SK-N-SH treated with all-trans-retinoic acid at 6 μM for 48 hours (cell line): ENCODE measurements around the gene EGFLAM.
A peak's percentile ranks its signal among the peaks of the same experiment; 100 is the strongest.

ENCODE experiments used
- ATAC-seq: fragments of 200-7000 bp; cut with Tn5 transposase; 3 replicates; pipeline ENCODE4 v1.9.1; 2020; ENCODE audit warnings: mild to moderate bottlenecking, moderate library complexity
- BACH2 ChIP-seq: fragments of 250-450 bp; sonication (Bioruptor Pico); IDR thresholded peaks from 2 replicates; pipeline ENCODE4 v1.9.0; 2021; ENCODE audit warnings: mild to moderate bottlenecking, borderline replicate concordance
- CREB5 ChIP-seq: fragments of 250-450 bp; sonication (Bioruptor Pico); IDR thresholded peaks from 2 replicates; pipeline ENCODE4 v1.5.1; 2020; ENCODE audit warnings: low read depth, mild to moderate bottlenecking, moderate library complexity
- CSDC2 ChIP-seq: fragments of 250-450 bp; sonication (Bioruptor Pico); IDR thresholded peaks from 2 replicates; pipeline ENCODE4 v1.5.0; 2020; ENCODE audit warnings: mild to moderate bottlenecking, moderate library complexity
- ESRRG ChIP-seq: fragments of 250-450 bp; sonication (Bioruptor Pico); IDR thresholded peaks from 2 replicates; pipeline ENCODE4 v1.6.1; 2021; ENCODE audit warnings: mild to moderate bottlenecking
- ISL1 ChIP-seq: fragments of 250-450 bp; sonication (Bioruptor Pico); IDR thresholded peaks from 2 replicates; pipeline ENCODE4 v2.1.2; 2022; ENCODE audit warnings: mild to moderate bottlenecking, moderate library complexity
- OSR1 ChIP-seq: fragments of 250-450 bp; sonication (Bioruptor Pico); IDR thresholded peaks from 2 replicates; pipeline ENCODE4 v1.8.0; 2022; ENCODE audit warnings: moderate library complexity, mild to moderate bottlenecking, inconsistent platforms
- PPARA ChIP-seq: fragments of 250-450 bp; sonication (Bioruptor Pico); IDR thresholded peaks from 2 replicates; pipeline ENCODE4 v1.5.0; 2020; ENCODE audit warnings: mild to moderate bottlenecking, borderline replicate concordance
- RARB ChIP-seq: fragments of 250-450 bp; sonication (Bioruptor Pico); IDR thresholded peaks from 2 replicates; pipeline ENCODE4 v1.8.0; 2021; ENCODE audit warnings: mild to moderate bottlenecking, moderate library complexity
- TCF4 ChIP-seq: fragments of 250-450 bp; sonication (Bioruptor Pico); IDR thresholded peaks from 2 replicates; pipeline ENCODE4 v1.8.0; 2021; ENCODE audit warnings: mild to moderate bottlenecking, moderate library complexity, borderline replicate concordance
- TOX ChIP-seq: fragments of 250-450 bp; sonication (Bioruptor Pico); IDR thresholded peaks from 2 replicates; pipeline ENCODE4 v1.8.0; 2021; ENCODE audit warnings: mild to moderate bottlenecking, moderate library complexity, borderline replicate concordance
- TSHZ2 ChIP-seq: fragments of 250-450 bp; sonication (Bioruptor Pico); IDR thresholded peaks from 2 replicates; pipeline ENCODE4 v1.5.0; 2020; ENCODE audit warnings: mild to moderate bottlenecking, moderate library complexity
- ZC3H10 ChIP-seq: fragments of 250-450 bp; sonication (Bioruptor Pico); IDR thresholded peaks from 2 replicates; pipeline ENCODE4 v1.5.1; 2021; ENCODE audit warnings: mild to moderate bottlenecking, moderate library complexity
- ZFP3 ChIP-seq: fragments of 250-450 bp; sonication (Bioruptor Pico); IDR thresholded peaks from 2 replicates; pipeline ENCODE4 v1.5.0; 2020; ENCODE audit warnings: mild to moderate bottlenecking, moderate library complexity
- ZFP30 ChIP-seq: fragments of 450-650 bp; formaldehyde crosslinking; IDR thresholded peaks from 2 replicates; pipeline ENCODE4 v1.5.0; 2022; ENCODE audit warnings: mild to moderate bottlenecking, moderate library complexity
- ZNF565 ChIP-seq: fragments of 450-650 bp; formaldehyde crosslinking; conservative IDR thresholded peaks from 2 replicates; pipeline ENCODE4 v1.5.0; 2020; ENCODE audit warnings: low read depth, mild to moderate bottlenecking, moderate library complexity
- ZNF70 ChIP-seq: fragments of 450-650 bp; formaldehyde crosslinking; IDR thresholded peaks from 2 replicates; pipeline ENCODE4 v1.5.0; 2020; ENCODE audit warnings: mild to moderate bottlenecking, moderate library complexity
- TF ChIP-seq, protein P1 (sequence below): fragments of 250-450 bp; sonication (Bioruptor Pico); IDR thresholded peaks from 2 replicates; pipeline ENCODE4 v1.8.0; 2021; ENCODE audit warnings: low read depth, mild to moderate bottlenecking, moderate library complexity, borderline replicate concordance
- TF ChIP-seq, protein P2 (sequence below): fragments of 250-450 bp; sonication (Bioruptor Pico); IDR thresholded peaks from 2 replicates; pipeline ENCODE4 v1.8.0; 2020; ENCODE audit warnings: mild to moderate bottlenecking, moderate library complexity, borderline replicate concordance
- TF ChIP-seq, protein P3 (sequence below): fragments of 250-450 bp; sonication (Bioruptor Pico); IDR thresholded peaks from 2 replicates; pipeline ENCODE4 v1.5.1; 2021; ENCODE audit warnings: mild to moderate bottlenecking, moderate library complexity

Gene EGFLAM

DNA sequence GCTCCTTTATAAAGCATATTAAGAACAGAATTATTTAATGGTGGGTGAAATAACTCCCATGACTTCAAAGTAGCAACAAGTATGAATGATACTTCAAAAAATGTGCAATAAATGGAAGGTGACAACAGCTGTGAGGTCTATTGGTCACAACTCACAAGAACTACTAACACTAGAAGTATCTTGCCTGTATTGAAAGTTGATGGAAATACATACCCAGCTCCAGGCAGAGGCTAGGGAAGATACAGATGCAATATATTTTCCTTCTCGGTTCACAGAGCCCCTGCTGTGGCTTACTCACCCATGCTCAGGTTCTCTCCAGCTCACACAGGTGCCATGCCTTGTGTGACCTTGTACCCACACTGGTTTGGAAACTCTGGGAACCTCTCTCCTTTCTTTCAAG lies 164.3 kb downstream of the EGFLAM start (continued):
- TF ChIP-seq, protein P1, sequence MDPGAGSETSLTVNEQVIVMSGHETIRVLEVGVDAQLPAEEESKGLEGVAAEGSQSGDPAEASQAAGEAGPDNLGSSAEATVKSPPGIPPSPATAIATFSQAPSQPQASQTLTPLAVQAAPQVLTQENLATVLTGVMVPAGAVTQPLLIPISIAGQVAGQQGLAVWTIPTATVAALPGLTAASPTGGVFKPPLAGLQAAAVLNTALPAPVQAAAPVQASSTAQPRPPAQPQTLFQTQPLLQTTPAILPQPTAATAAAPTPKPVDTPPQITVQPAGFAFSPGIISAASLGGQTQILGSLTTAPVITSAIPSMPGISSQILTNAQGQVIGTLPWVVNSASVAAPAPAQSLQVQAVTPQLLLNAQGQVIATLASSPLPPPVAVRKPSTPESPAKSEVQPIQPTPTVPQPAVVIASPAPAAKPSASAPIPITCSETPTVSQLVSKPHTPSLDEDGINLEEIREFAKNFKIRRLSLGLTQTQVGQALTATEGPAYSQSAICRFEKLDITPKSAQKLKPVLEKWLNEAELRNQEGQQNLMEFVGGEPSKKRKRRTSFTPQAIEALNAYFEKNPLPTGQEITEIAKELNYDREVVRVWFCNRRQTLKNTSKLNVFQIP (CRISPR knock-in tag), result no peak
- no peak for TF ChIP-seq PPARA
- no peak for TF ChIP-seq BACH2 (CRISPR knock-in tag)
- no peak for TF ChIP-seq ZFP3 (CRISPR knock-in tag)
- TF ChIP-seq TCF4 (CRISPR knock-in tag), result no peak

DNA sequence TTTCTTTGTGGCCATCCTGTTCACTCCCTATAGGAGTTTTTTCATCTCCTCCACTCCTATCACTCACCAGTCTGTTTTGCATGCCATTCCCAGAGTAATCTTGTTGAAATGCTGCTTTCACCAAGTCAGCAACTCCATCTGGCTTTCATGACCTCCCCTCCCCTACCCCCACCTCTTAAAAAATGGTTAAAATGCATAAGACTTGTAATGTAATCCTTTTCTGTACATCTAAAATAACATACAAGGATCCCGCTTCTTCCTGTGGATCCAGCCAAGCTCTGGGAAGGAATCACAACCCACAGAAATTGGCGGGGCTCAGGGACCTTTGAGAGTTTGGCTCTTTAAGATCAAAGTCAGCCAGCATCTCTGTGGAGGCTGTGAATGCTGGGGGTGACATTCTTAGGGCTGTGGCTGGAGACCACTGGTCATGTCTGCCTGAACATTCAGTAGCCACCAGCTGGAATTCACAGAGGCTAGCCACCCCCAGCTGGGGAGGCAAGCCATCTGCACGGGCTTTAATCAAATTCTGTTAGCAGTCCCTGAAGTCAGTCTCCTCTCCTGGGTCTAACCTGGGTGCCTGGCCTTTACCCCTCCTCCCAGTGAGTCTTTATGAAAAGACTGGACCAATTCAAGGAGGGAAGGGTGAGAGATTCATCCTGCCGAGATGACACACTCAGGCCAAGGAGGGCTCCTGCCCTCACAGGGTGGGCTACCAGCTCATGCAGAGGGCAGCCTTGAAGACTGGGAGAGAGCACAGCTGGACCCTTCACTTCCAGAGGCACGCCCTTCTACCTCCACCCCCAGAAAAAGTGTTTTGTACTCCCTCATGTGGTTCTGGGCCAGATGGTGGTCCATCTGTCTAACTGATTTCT lies 165.2 kb downstream of the EGFLAM start:
- no peak for ATAC-seq
- TF ChIP-seq TOX (CRISPR knock-in tag), result no peak
- no peak for TF ChIP-seq ZC3H10
- TF ChIP-seq, protein P1 (CRISPR knock-in tag), result no peak
- no peak for TF ChIP-seq ZFP3 (CRISPR knock-in tag)
- TF ChIP-seq, protein P2, sequence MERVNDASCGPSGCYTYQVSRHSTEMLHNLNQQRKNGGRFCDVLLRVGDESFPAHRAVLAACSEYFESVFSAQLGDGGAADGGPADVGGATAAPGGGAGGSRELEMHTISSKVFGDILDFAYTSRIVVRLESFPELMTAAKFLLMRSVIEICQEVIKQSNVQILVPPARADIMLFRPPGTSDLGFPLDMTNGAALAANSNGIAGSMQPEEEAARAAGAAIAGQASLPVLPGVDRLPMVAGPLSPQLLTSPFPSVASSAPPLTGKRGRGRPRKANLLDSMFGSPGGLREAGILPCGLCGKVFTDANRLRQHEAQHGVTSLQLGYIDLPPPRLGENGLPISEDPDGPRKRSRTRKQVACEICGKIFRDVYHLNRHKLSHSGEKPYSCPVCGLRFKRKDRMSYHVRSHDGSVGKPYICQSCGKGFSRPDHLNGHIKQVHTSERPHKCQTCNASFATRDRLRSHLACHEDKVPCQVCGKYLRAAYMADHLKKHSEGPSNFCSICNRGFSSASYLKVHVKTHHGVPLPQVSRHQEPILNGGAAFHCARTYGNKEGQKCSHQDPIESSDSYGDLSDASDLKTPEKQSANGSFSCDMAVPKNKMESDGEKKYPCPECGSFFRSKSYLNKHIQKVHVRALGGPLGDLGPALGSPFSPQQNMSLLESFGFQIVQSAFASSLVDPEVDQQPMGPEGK (CRISPR knock-in tag), result no peak
- TF ChIP-seq, protein P3, sequence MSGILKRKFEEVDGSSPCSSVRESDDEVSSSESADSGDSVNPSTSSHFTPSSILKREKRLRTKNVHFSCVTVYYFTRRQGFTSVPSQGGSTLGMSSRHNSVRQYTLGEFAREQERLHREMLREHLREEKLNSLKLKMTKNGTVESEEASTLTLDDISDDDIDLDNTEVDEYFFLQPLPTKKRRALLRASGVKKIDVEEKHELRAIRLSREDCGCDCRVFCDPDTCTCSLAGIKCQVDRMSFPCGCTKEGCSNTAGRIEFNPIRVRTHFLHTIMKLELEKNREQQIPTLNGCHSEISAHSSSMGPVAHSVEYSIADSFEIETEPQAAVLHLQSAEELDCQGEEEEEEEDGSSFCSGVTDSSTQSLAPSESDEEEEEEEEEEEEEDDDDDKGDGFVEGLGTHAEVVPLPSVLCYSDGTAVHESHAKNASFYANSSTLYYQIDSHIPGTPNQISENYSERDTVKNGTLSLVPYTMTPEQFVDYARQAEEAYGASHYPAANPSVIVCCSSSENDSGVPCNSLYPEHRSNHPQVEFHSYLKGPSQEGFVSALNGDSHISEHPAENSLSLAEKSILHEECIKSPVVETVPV (CRISPR knock-in tag), result no peak
- TF ChIP-seq ESRRG, result no peak
- no peak for TF ChIP-seq ISL1 (CRISPR knock-in tag)

DNA sequence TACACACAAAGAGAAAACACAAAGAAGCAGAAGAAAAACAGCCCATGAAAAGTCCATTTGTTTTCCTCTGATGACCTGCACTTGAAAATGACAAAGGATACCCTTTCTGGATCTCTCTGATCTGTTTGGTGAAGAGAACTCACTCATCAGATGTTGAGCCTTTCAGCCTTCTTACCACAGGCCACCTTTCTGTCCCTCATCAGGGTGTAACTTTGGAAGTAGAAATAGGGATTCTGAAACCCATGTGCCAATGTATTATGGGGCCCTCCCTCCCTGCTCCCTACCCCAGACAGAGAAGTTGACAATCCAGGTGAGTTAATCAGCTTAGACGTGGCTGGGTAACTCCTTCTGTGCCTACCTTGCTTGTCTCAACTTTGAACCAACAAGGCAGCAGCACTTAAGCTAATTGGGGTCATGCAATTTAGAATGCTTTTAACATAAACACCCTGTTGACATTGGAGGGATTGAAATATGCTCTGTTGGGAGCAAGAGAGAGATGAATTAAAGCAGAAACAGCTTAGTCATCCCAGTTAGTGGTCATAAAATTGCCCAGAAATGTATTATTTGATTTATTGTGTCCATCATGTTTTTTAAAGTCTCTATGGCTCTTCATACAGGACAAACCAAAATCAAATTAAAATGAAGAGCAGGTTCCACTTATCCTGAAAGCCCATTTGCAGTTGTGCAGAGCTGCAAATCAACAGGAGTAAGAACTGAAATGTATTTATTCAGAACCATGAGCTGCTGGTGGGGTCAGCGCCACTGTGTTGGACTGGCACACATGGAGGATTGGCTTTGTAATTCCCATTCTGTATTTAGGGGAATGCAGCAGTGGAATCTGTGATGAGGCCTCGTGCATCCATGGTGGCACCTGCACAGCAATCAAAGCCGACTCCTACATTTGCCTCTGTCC lies 166.0 kb downstream of the EGFLAM start:
- TF ChIP-seq TCF4 (CRISPR knock-in tag) (0 out of 2 replicates have a peak, but pooled peaks have one; percentile 22), RARB (no peak; the same call in 1 of the 2 replicates), TOX (CRISPR knock-in tag) (peak; percentile 68; the same call in 1 of the 2 replicates), ZNF565 (CRISPR knock-in tag) (no peak), ZC3H10 (peak; percentile 96), ISL1 (CRISPR knock-in tag) (peak; percentile 98), OSR1 (no peak), CSDC2 (CRISPR knock-in tag) (no peak)
- TF ChIP-seq, protein P2 (CRISPR knock-in tag), result peak; percentile 95

GRCh38 chr5:38426490-38426889 lies 168.1 kb downstream of the EGFLAM start:
- peak; percentile 40 for ATAC-seq
- TF ChIP-seq PPARA (no peak), OSR1 (no peak), ZFP30 (CRISPR knock-in tag) (no peak), ESRRG (no peak), TCF4 (CRISPR knock-in tag) (no peak), ZFP3 (CRISPR knock-in tag) (no peak), CREB5 (no peak), ISL1 (CRISPR knock-in tag) (no peak), ZNF70 (CRISPR knock-in tag) (no peak), ZNF565 (CRISPR knock-in tag) (no peak), RARB (no peak), TSHZ2 (CRISPR knock-in tag) (no peak)

More for the DNA sequence above, 166.0 kb downstream of the EGFLAM start:
- ATAC-seq, result peak; percentile 67
